Activated CD4-positive, alpha-beta T cell treated with anti-CD3 and anti-CD28 coated beads for 36 hours (primary cell): ENCODE results near the gene ZNF772. TPM values are rescaled to one million over a fixed set of nuclear protein-coding genes. Genes with fewer than 3 reads are reported as not detected.
A peak's percentile ranks its signal among the peaks of the same experiment; 100 is the strongest.

Experiments used
- ATAC-seq: fragments of 200-7000 bp; cut with Tn5 transposase; one replicate; pipeline ENCODE4 v1.10.0; 2021; ENCODE audit warnings: mild to moderate bottlenecking, moderate library complexity
- CTCF ChIA-PET: fragments of 350-600 bp; sonication (Branson Sonifier 250); formaldehyde crosslinking; loops from one replicate; lab custom pipeline; 2021; ENCODE audit warnings: antibody characterized with exemption; lab: Charles Lee
- POLR2A ChIA-PET: fragments of 350-600 bp; sonication (Branson Sonifier 250); formaldehyde crosslinking; loops from one replicate; lab custom pipeline; 2021; ENCODE audit warnings: antibody characterized with exemption, inconsistent platforms; lab: Charles Lee
- DNase-seq: peaks from one replicate; pipeline ENCODE4 v3.0.0-alpha.2; 2020
- H3K27ac Mint-ChIP-seq: one replicate; pipeline ENCODE4 v1.8.0; 2021; ENCODE audit warnings: mixed read lengths
- H3K27me3 Mint-ChIP-seq: one replicate; pipeline ENCODE4 v1.8.0; 2021; ENCODE audit warnings: mixed read lengths
- H3K36me3 Mint-ChIP-seq: one replicate; pipeline ENCODE4 v1.8.0; 2021; ENCODE audit warnings: low read depth, mixed read lengths
- H3K4me1 Mint-ChIP-seq: one replicate; pipeline ENCODE4 v1.8.0; 2021; ENCODE audit warnings: mixed read lengths
- H3K4me3 Mint-ChIP-seq: one replicate; pipeline ENCODE4 v1.8.0; 2021; ENCODE audit warnings: mild to moderate bottlenecking, moderate library complexity, mixed read lengths
- H3K9me3 Mint-ChIP-seq: one replicate; pipeline ENCODE4 v1.8.0; 2021; ENCODE audit warnings: low read depth, mixed read lengths
- intact Hi-C, 2 experiments: fragments of 100-400 bp; cut with DNase I in 1 of 2; cut with micrococcal nuclease in 1 of 2; formaldehyde crosslinking; loops; one replicate each; pipeline versions ENCODE4 v1.14.2 to v1.15.1; 2022 to 2024; cut with DNase I, micrococcal nuclease
- total RNA-seq, 2 experiments: library from RNA; stranded (reverse); gene quantifications; one replicate each; pipeline ENCODE4 v1.2.3, GENCODE V29; 2021

The ZNF772 gene
- total RNA-seq, 2 experiments from 2014 or later: 6.5 to 7.5 TPM

GRCh38 chr19:57435062-57435978 is 42.0 kb downstream of the ZNF772 start, which contains the start of gene ZNF749:
TSS of gene ZNF749 (plus strand) at chr19:57435325. CDS start at chr19:57435579, 254 bp downstream.
- H3K36me3 Mint-ChIP-seq: peaks cover 53% of the 10 kb centered on the region
- intact Hi-C loops: loop anchor here (1.0 to 10.0 kb wide), 26 partner anchors 24 to 1121 kb away; partner anchors contain the start of genes TRAPPC2B (in 2 of the 2), ZNF17 (in 2 of the 2), ZNF547 (in 2 of the 2) and ZNF548 (in 2 of the 2)
- peaks cover 19% of the 10 kb centered on the region for H3K9me3 Mint-ChIP-seq
- peak; percentile 97 for DNase-seq
- CTCF ChIA-PET: interaction anchor here (0.8 kb wide), 1 partner anchor 28 kb away, joined by 3 read pairs; no protein-coding TSS in a partner anchor
- POLR2A ChIA-PET: interaction anchor here (0.6 kb wide), 1 partner anchor 8 kb away, joined by 3 read pairs; no protein-coding TSS in a partner anchor
- ATAC-seq: peak; percentile 98
- H3K27me3 Mint-ChIP-seq: no peaks in the 10 kb centered on the region
- peaks cover 21% of the 10 kb centered on the region for H3K4me1 Mint-ChIP-seq
- H3K27ac Mint-ChIP-seq: peak within 1 kb of the TSS; percentile 89
- peak within 1 kb of the TSS; percentile 92 for H3K4me3 Mint-ChIP-seq

- ATAC-seq (peak; percentile 10), DNase-seq (no peak)
- Mint-ChIP-seq H3K4me3 (peak overlapping the region; percentile 92), H3K36me3 (peaks cover 45% of the 10 kb centered on the region), H3K27ac (peak overlapping the region; percentile 89), H3K27me3 (no peaks in the 10 kb centered on the region), H3K4me1 (peaks cover 21% of the 10 kb centered on the region), H3K9me3 (peaks cover 12% of the 10 kb centered on the region)
- CTCF ChIA-PET: no interaction called here
- POLR2A ChIA-PET: interaction anchor here (0.5 to 0.6 kb wide), 2 partner anchors 8 to 48 kb away, joined by 3 read pairs; no protein-coding TSS in a partner anchor
- intact Hi-C loops: loop anchor here (1.0 to 10.0 kb wide), 26 partner anchors 23 to 1120 kb away; partner anchors contain the start of genes TRAPPC2B (in 2 of the 2), ZNF17 (in 2 of the 2), ZNF547 (in 2 of the 2) and ZNF548 (in 2 of the 2)
Measured at GRCh38 chr19:57434386-57435061, 42.8 kb downstream of the ZNF772 start.

DNA sequence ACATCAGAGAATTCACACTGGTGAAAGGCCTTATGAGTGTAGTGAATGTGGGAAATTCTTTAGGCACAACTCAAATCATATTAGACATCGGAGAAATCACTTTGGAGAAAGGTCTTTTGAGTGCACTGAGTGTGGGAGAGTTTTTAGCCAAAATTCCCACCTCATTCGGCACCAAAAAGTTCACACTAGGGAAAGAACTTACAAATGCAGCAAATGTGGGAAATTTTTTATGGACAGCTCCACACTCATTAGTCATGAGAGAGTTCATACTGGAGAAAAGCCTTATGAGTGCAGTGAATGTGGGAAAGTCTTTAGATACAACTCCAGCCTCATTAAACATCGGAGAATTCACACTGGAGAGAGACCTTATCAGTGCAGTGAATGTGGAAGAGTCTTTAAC is 56.3 kb downstream of the ZNF772 start:
- Mint-ChIP-seq H3K4me1 (no peaks in the 10 kb centered on the region), H3K27ac (no peak overlapping the region), H3K27me3 (no peaks in the 10 kb centered on the region), H3K9me3 (peaks cover 43% of the 10 kb centered on the region), H3K36me3 (peaks cover 67% of the 10 kb centered on the region), H3K4me3 (no peak overlapping the region)
- POLR2A ChIA-PET: no interaction called here
- DNase-seq (no peak), ATAC-seq (no peak)
- intact Hi-C loops: no loop called here
- CTCF ChIA-PET: no interaction called here

GRCh38 chr19:57419439-57419838 is 57.9 kb downstream of the ZNF772 start:
- ChIA-PET POLR2A (interaction anchor here (0.6 kb wide), 1 partner anchor 1077 kb away, joined by 6 read pairs; no protein-coding TSS in a partner anchor), CTCF (no interaction called here)

More at GRCh38 chr19:57419439-57419838, 57.9 kb downstream of the ZNF772 start:
- Mint-ChIP-seq H3K27ac (no peak overlapping the region), H3K9me3 (peaks cover 49% of the 10 kb centered on the region), H3K36me3 (peaks cover 80% of the 10 kb centered on the region), H3K4me1 (no peaks in the 10 kb centered on the region), H3K27me3 (no peaks in the 10 kb centered on the region), H3K4me3 (no peak overlapping the region)
- no peak for DNase-seq
- ATAC-seq: no peak
- intact Hi-C loops: no loop called here

Other genes starting within 250 kb of the ZNF772 start
- gene AURKC, start 246.5 kb downstream of the ZNF772 start, total RNA-seq: under 1 TPM; 0.55 to 0.79 TPM
- gene ZNF805, start 236.9 kb downstream of the ZNF772 start, total RNA-seq: 1 to 10 TPM; 6.4 to 7.1 TPM
- gene ZNF460, start 197.1 kb downstream of the ZNF772 start, total RNA-seq: 10 to 100 TPM; 52.4 to 59.8 TPM
- 1 to 10 TPM; 5.8 to 6.2 TPM for gene ZNF543, start 157.1 kb downstream of the ZNF772 start, total RNA-seq
- gene ZNF304, start 126.3 kb downstream of the ZNF772 start, total RNA-seq: 1 to 10 TPM; 6.2 TPM
- gene TRAPPC2B, start 114.0 kb downstream of the ZNF772 start, total RNA-seq: 1 to 10 TPM; 3.2 to 6.1 TPM
- 1 to 10 TPM; 1.5 to 1.7 TPM for gene ZNF547, start 114.0 kb downstream of the ZNF772 start, total RNA-seq
- gene ZNF548, start 87.7 kb downstream of the ZNF772 start, total RNA-seq: 10 to 100 TPM; 15.1 to 20.3 TPM
- 1 to 10 TPM; 6.4 to 8.3 TPM for gene ZNF17, start 66.4 kb downstream of the ZNF772 start, total RNA-seq
- gene ZNF749, start 42.2 kb downstream of the ZNF772 start, total RNA-seq: 10 to 100 TPM; 10.6 to 17.9 TPM
- under 1 TPM; 0.09 to 0.16 TPM for gene VN1R1, start 20.4 kb downstream of the ZNF772 start, total RNA-seq
- 1 to 10 TPM; 6.3 to 6.6 TPM for gene ZNF419, start 10.2 kb upstream of the ZNF772 start, total RNA-seq
- gene ZNF773, start 22.4 kb upstream of the ZNF772 start, total RNA-seq: 1 to 10 TPM; 5.9 to 6.5 TPM
- gene ZNF549, start 49.8 kb upstream of the ZNF772 start, total RNA-seq: 1 to 10 TPM; 3.7 to 4.6 TPM
- gene ZNF550, start 82.3 kb upstream of the ZNF772 start, total RNA-seq: 10 to 100 TPM; 11.8 to 11.9 TPM
- 1 to 10 TPM; 3.3 to 3.7 TPM for gene ZNF416, start 101.3 kb upstream of the ZNF772 start, total RNA-seq
- gene ZIK1, start 106.6 kb upstream of the ZNF772 start, total RNA-seq: 1 to 10 TPM; 4.6 to 5.3 TPM
- gene ZNF530, start 122.3 kb upstream of the ZNF772 start, total RNA-seq: 1 to 10 TPM; 7.1 to 7.2 TPM
- 1 to 10 TPM; 7.6 to 9.7 TPM for gene ZNF134, start 136.7 kb upstream of the ZNF772 start, total RNA-seq
- gene ZNF211, start 155.6 kb upstream of the ZNF772 start, total RNA-seq: 1 to 10 TPM; 8.9 to 9.5 TPM
- not detected for gene ZSCAN4, start 191.4 kb upstream of the ZNF772 start, total RNA-seq
- gene ZNF551, start 204.4 kb upstream of the ZNF772 start, total RNA-seq: 10 to 100 TPM in 1 of 2 experiments, 1 to 10 TPM in 1; 9.8 to 13.0 TPM
- gene ZNF154, start 231.6 kb upstream of the ZNF772 start, total RNA-seq: 1 to 10 TPM; 4.4 to 5.0 TPM